ENCODE data around the gene TMPRSS7. TPM values are rescaled to one million over a fixed set of nuclear protein-coding genes. Genes with fewer than 3 reads are reported as not detected.

The TMPRSS7 gene
- polyA plus RNA-seq, 3 donors = not detected

DNA sequence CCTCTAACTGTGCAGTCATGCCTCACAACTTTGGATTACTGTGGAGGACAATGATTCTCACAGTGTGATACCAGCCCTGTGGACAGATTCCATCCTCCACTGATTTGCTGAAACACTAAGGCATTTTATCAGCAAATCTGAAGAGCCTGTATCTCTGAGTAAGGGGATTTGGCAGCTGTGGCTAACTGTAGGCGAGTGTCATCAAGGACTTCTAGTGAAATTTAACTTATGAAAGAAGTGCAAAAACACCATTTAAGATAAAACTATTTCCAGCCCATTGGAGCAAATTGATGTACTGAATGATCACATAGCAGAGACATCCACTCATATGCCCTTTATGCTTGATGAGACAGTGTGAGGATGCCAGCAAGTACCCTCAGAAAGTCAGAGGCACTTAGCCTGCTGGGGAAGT is 13.9 kb upstream of the TMPRSS7 start:
- Histone ChIP-seq H3K79me2 (ENCODE audit: insufficient read depth, low read length) (no peaks in the 10 kb centered on the region), H3K36me3 (replicated peaks in 1 of 2; ENCODE audit: control insufficient read depth in 1 of 2, insufficient read depth in 2 of 2, low read length in 2 of 2) (no peaks in the 10 kb centered on the region), H2AFZ (ENCODE audit: insufficient read depth, low read depth, low read length, poor library complexity, severe bottlenecking) (no peak overlapping the region), H3K27me3 (ENCODE audit: control insufficient read depth in 2 of 2, insufficient read depth in 2 of 2, low read length in 2 of 2) (no peaks in the 10 kb centered on the region), H3K27ac (ENCODE audit: low read depth in 1 of 2, low read length in 2 of 2) (no peak overlapping the region), H3K9me3 (replicated peaks in 1 of 2; ENCODE audit: control insufficient read depth in 1 of 2, insufficient read depth in 1 of 2, low read length in 2 of 2) (no peaks in the 10 kb centered on the region), H3K4me1 (ENCODE audit: control insufficient read depth in 1 of 2, insufficient read depth in 2 of 2, low read length in 2 of 2) (no peaks in the 10 kb centered on the region), H4K20me1 (ENCODE audit: insufficient read depth, low read length) (no peaks in the 10 kb centered on the region), H3K4me2 (replicated peaks; ENCODE audit: extremely low read depth, low read length, poor library complexity, severe bottlenecking) (no peak overlapping the region), H3K4me3 (replicated peaks in 1 of 3; ENCODE audit: low read depth in 2 of 3, low read length in 3 of 3) (no peak overlapping the region), H3K9ac (ENCODE audit: insufficient read depth, low read length, poor library complexity, severe bottlenecking) (no peak overlapping the region)
- no CpG with 5 or more reads among the region's 1 CpG for WGBS (ENCODE audit: insufficient coverage)
- Mint-ChIP-seq H3K9me3 (peaks cover 0 to 12% (median 5%) of the 10 kb centered on the region in 7 donors), H3K4me3 (no peak overlapping the region), H3K4me1 (peaks cover 7% of the 10 kb centered on the region), H3K36me3 (no peaks in the 10 kb centered on the region), H3K27ac (no peak overlapping the region), H3K27me3 (ENCODE audit: low read depth in 3 of 3) (no peaks in the 10 kb centered on the region)
- TF ChIP-seq CTCF (IDR thresholded peaks at IDR 0.05) = no peak
- no peak for DNase-seq
- intact Hi-C loops (cut with micrococcal nuclease) = no loop called here

GRCh38 chr3:112027142-112027541 is 7.4 kb upstream of the TMPRSS7 start:
- Histone ChIP-seq H3K36me3 (replicated peaks in 1 of 2; ENCODE audit: control insufficient read depth in 1 of 2, insufficient read depth in 2 of 2, low read length in 2 of 2) (no peaks in the 10 kb centered on the region), H3K4me3 (replicated peaks in 1 of 3; ENCODE audit: low read depth in 2 of 3, low read length in 3 of 3) (no peak overlapping the region), H4K20me1 (ENCODE audit: insufficient read depth, low read length) (no peaks in the 10 kb centered on the region), H3K4me1 (ENCODE audit: control insufficient read depth in 1 of 2, insufficient read depth in 2 of 2, low read length in 2 of 2) (no peaks in the 10 kb centered on the region), H3K9me3 (replicated peaks in 1 of 2; ENCODE audit: control insufficient read depth in 1 of 2, insufficient read depth in 1 of 2, low read length in 2 of 2) (no peaks in the 10 kb centered on the region), H3K27ac (ENCODE audit: low read depth in 1 of 2, low read length in 2 of 2) (no peak overlapping the region), H3K27me3 (ENCODE audit: control insufficient read depth in 2 of 2, insufficient read depth in 2 of 2, low read length in 2 of 2) (no peaks in the 10 kb centered on the region), H3K79me2 (ENCODE audit: insufficient read depth, low read length) (no peaks in the 10 kb centered on the region), H2AFZ (ENCODE audit: insufficient read depth, low read depth, low read length, poor library complexity, severe bottlenecking) (no peak overlapping the region), H3K4me2 (replicated peaks; ENCODE audit: extremely low read depth, low read length, poor library complexity, severe bottlenecking) (no peak overlapping the region), H3K9ac (ENCODE audit: insufficient read depth, low read length, poor library complexity, severe bottlenecking) (no peak overlapping the region)
- intact Hi-C loops (cut with micrococcal nuclease) = no loop called here
- Mint-ChIP-seq H3K4me3 (no peak overlapping the region), H3K36me3 (no peaks in the 10 kb centered on the region), H3K27ac (no peak overlapping the region), H3K9me3 (peaks cover 0 to 9% (median 4%) of the 10 kb centered on the region in 7 donors), H3K27me3 (ENCODE audit: low read depth in 3 of 3) (peaks cover 0 to 5% (median 0%) of the 10 kb centered on the region in 3 donors), H3K4me1 (peaks cover under 1% of the 10 kb centered on the region)
- 93% methylated on average over 2 of the region's 4 CpGs for WGBS (ENCODE audit: insufficient coverage)
- TF ChIP-seq CTCF (IDR thresholded peaks at IDR 0.05) = no peak
- no peak for DNase-seq

Data from CD14-positive monocyte (primary cell).